GM19193 (cell line): ENCODE measurements around the gene AKR1A1.

ENCODE experiments used
- POLR2A ChIP-seq: IDR thresholded peaks from 4 replicates; pipeline ENCODE4 v1.6.1; 2011; ENCODE audit not compliant: insufficient read depth, insufficient read length; ENCODE audit errors: extremely low read depth

Gene AKR1A1

GRCh38 chr1:45521413-45522323, 29.0 kb upstream of the AKR1A1 start, which contains the start of gene PRDX1:
PRDX1 (minus strand) TSS chr1:45521884; CDS start chr1:45519043, 2,841 bp downstream.
- peak; percentile 100 for TF ChIP-seq POLR2A

GRCh38 chr1:45522324-45523104, 28.1 kb upstream of the AKR1A1 start:
- no peak for TF ChIP-seq POLR2A

- no peak for TF ChIP-seq POLR2A
Observed at GRCh38 chr1:45526135-45526644, 24.4 kb upstream of the AKR1A1 start.

- no peak for TF ChIP-seq POLR2A
Observed at GRCh38 chr1:45530632-45531135, 19.9 kb upstream of the AKR1A1 start.

- TF ChIP-seq POLR2A = no peak
Observed at GRCh38 chr1:45531873-45532272, 18.8 kb upstream of the AKR1A1 start.

GRCh38 chr1:45535988-45536766, 14.4 kb upstream of the AKR1A1 start:
- no peak for TF ChIP-seq POLR2A

- TF ChIP-seq POLR2A = no peak
Observed at GRCh38 chr1:45536886-45537285, 13.7 kb upstream of the AKR1A1 start.

- no peak for TF ChIP-seq POLR2A
Observed at GRCh38 chr1:45541193-45541592, 9.4 kb upstream of the AKR1A1 start.

GRCh38 chr1:45542591-45542990, 8.0 kb upstream of the AKR1A1 start:
- TF ChIP-seq POLR2A = no peak

GRCh38 chr1:45543581-45544417, 6.8 kb upstream of the AKR1A1 start:
- TF ChIP-seq POLR2A = no peak

- TF ChIP-seq POLR2A = no peak
Observed at GRCh38 chr1:45544530-45544929, 6.1 kb upstream of the AKR1A1 start.

- no peak for TF ChIP-seq POLR2A
Observed at GRCh38 chr1:45545019-45545493, 5.6 kb upstream of the AKR1A1 start.

- TF ChIP-seq POLR2A = no peak
Observed at GRCh38 chr1:45545553-45546310, 4.9 kb upstream of the AKR1A1 start.

- no peak for TF ChIP-seq POLR2A
Observed at GRCh38 chr1:45551684-45552083, 1.1 kb downstream of the AKR1A1 start.

GRCh38 chr1:45552331-45552730, 1.7 kb downstream of the AKR1A1 start:
- no peak for TF ChIP-seq POLR2A
